ENCODE results near the gene STARD7. TPM values are rescaled to one million over a fixed set of nuclear protein-coding genes. Genes with fewer than 3 reads are reported as not detected.

The STARD7 gene
- total and polyA plus RNA-seq, 2 of the 13 experiments (the other 11 are each of a cell fraction or from before 2014, with no cell fraction given), result 88.2 to 300 TPM

GRCh38 chr2:96243843-96244242 is 35.2 kb upstream of the STARD7 start:
- Histone ChIP-seq H2AFZ (ENCODE audit: low read length) (no peak overlapping the region), H3K27ac (ENCODE audit: extremely low read length, insufficient read depth, low read length) (no peak overlapping the region), H3K9me3 (ENCODE audit: low read length) (no peaks in the 10 kb centered on the region), H3K36me3 (replicated peaks in 1 of 2; ENCODE audit: control insufficient read depth in 1 of 2, insufficient read depth in 2 of 2, low read length in 2 of 2) (peaks cover 2 to 12% of the 10 kb centered on the region in 2 experiments; a peak in 3 of 5 replicates), H3K9ac (ENCODE audit: insufficient read depth, low read depth, low read length) (no peak overlapping the region), H4K20me1 (ENCODE audit: insufficient read depth, low read length) (no peaks in the 10 kb centered on the region), H3K4me1 (ENCODE audit: insufficient read depth, low read length) (peaks cover 8% of the 10 kb centered on the region; the same call in 1 of the 2 replicates), H3K4me3 (replicated peaks in 1 of 3; ENCODE audit: insufficient read depth in 1 of 3, low read depth in 2 of 3, low read length in 3 of 3) (no peak overlapping the region), H3K4me2 (ENCODE audit: low read depth, low read length) (no peak overlapping the region), H3K27me3 (ENCODE audit: control insufficient read depth in 1 of 2, insufficient read depth in 2 of 2, low read length in 2 of 2) (no peaks in the 10 kb centered on the region), H3K79me2 (ENCODE audit: insufficient read depth, low read length) (no peaks in the 10 kb centered on the region)
- in situ Hi-C loops (cut with HindIII; ENCODE audit: extremely low pct_ligation_motif_present, low pct_unique_long_range_greater_than_20kb) (no loop called here), intact Hi-C loops (cut with micrococcal nuclease; ENCODE audit: unreplicated experiment) (no loop called here)
- no peak for DNase-seq (ENCODE audit: low spot score)
- ChIA-PET POLR2A (interaction anchor here (3.9 kb wide), 1 partner anchor 16 kb away, joined by 19 read pairs; no protein-coding TSS in a partner anchor), CTCF (ENCODE audit: low intra/inter-chr PET ratio, low total read pairs) (no interaction called here)
- no peak for ATAC-seq
- BruUV-seq (replicated peaks), result no TSS peak
- no peak for TF ChIP-seq PITX1 (CRISPR knock-in tag; IDR thresholded peaks at IDR 0.05)
- no peak for TF ChIP-seq HNF1B (CRISPR knock-in tag; IDR thresholded peaks at IDR 0.05)
- TF ChIP-seq SKI (IDR thresholded peaks at IDR 0.05; ENCODE audit: partially characterized antibody), result no peak
- TF ChIP-seq ETV5 (CRISPR knock-in tag; IDR thresholded peaks at IDR 0.05; ENCODE audit: borderline replicate concordance), result no peak
- TF ChIP-seq ZNF839 (CRISPR knock-in tag; IDR thresholded peaks at IDR 0.05; ENCODE audit: borderline replicate concordance), result no peak
- TF ChIP-seq DMAP1 (CRISPR knock-in tag; IDR thresholded peaks at IDR 0.05), result no peak
- no peak for TF ChIP-seq NCOA1 (CRISPR knock-in tag; IDR thresholded peaks at IDR 0.05)
- no peak for TF ChIP-seq RNF219 (CRISPR knock-in tag; IDR thresholded peaks at IDR 0.05)
- TF ChIP-seq TIGD3 (CRISPR knock-in tag; IDR thresholded peaks at IDR 0.05; ENCODE audit: borderline replicate concordance), result no peak
- TF ChIP-seq ZNF24 (IDR thresholded peaks at IDR 0.05), result no peak
- WGBS (ENCODE audit: low lambda C conversion rate), result 90% methylated on average over 5 of the region's 5 CpGs
- FAIRE-seq, result no peak
